HG02840 (cell line): Measurements from ENCODE around the gene TMEM181.

ENCODE experiments used
- ATAC-seq: cut with Tn5 transposase; IDR thresholded peaks from one replicate; pipeline ENCODE4 v1.9.1; 2021; ENCODE audit warnings: mild to moderate bottlenecking, moderate library complexity, moderate number of reproducible peaks; ENCODE audit not compliant: unreplicated experiment, low FRiP score

The TMEM181 gene

DNA sequence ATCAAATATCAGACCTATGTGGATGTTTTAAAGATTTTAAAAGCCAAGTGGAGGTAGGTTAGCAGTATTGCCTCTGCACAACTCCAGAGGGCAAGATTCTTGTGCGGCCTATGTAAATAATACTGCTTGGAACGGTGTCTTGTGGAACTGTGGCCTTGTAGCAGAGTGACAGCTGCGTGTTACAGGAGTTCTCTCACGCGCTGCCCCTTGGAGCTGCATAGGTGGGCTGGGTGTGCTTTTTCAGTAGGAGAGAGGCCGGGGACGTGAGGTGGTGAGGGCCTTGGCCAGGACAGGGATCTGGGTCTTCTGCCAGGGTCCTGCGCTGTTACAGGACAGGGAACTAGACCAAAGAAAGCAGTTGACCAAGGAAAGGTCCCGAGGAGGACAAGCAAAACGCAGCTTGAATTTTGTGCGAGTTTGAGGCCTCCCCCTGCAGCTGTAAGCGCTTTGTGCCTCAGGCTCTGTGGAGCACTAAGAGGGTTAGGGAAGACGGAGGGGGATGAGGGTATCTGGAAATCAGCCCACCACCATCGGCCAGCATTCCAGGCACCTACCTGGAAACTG is 1.5 kb downstream of the TMEM181 start:
- ATAC-seq: no peak

DNA sequence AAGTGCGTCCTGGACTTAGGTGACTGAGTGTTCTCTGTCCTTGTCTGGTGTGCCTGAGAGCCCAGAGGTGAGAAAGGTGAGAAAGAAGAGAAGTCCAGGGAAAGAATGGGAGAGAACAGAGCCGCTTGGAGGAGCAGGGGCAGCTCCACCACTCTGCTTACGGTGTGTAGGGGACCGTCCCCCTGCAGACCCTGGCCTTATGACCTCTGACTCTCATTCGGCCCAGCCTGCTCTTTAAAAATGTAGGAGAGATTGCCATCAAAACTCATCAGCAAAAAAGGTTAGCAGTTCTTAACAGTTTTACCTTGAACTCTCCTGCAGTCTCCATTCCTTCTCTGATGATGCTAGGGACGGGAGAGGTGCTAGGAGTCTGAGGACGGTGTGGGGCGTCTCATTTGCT is 2.0 kb downstream of the TMEM181 start:
- no peak for ATAC-seq

DNA sequence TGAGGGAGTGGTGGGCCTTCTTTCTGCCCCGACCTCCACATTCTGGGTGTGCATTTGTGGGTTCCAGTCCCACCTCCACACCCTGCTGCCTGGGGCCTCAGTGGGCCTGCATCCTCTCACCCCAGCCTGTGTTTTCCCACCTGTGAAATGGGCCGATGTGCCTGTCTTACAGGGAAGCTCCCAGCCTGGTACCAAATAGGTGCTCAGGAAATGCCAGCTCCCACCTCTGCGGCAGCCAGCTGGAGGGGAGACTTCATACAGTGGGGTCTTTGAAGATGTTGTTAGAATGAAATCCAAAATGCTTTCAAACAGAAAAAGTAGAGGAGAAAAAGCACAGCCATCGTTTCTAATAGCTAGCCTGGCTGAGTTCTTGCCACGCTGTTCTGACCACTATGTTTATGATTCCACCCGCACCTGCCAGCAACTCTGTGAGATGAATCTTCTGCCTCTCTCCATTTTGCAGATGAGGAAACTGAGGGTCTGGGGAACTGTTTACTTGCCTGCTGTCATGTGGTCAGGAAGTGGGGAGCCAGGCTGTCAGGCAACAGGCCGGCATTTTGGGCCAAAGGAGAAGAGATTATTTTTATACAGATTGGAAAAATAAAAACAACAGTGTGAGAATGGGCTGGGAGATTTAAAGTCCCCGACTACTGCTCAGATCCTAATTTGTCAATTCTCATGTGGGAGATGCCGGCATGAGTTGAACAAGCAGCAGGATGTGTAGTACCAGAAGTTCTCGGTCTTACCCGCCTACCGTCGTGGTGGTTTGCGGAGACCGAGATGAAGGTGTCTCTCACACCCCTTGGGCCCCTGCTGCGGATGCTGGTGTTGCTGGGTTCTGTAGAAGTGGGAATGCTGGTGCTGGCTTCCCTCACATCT is 4.6 kb downstream of the TMEM181 start:
- ATAC-seq: no peak

DNA sequence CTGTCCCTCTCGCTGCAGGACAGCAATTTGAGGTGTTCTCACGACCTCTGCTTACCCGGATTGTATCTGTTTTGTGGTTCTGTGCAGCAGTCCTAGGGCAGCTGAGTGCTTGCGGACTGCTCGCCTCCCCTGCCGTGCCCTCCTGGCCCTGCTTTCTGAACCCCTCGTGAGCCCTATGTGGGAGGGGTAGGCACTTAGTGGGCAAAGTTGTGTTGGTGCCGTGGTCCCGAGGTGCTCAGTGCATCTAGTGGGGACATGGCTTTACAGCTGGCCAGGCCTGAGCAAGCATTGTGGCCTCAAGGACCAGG is 5.2 kb downstream of the TMEM181 start:
- ATAC-seq: no peak

DNA sequence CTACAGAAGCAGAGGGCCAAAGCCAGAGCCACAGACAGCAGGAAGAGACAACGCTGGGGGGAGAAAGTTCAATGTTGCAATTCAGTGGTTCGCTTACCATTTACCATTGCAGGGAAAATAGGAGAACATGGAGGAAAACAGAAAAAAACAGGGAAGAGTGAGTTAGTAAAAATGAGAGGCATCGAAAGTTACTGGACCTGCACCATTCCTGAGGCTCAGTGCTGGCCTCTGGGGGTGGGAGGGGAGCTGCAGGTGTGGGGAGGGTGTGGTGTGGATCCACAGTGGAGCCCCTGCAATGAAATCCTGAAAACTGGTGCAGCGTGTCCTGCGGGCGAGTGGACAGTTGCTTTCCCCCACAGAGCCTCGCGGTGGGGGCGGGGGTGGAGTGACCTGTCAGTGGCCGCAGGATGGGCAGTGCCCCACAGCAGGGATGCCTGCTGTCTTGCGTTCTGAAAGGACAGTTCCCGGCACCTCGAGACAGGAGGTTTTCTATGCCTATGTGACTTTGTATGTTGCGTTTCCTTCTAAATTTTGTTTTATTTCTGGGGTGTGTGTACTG is 5.7 kb downstream of the TMEM181 start:
- ATAC-seq: no peak

DNA sequence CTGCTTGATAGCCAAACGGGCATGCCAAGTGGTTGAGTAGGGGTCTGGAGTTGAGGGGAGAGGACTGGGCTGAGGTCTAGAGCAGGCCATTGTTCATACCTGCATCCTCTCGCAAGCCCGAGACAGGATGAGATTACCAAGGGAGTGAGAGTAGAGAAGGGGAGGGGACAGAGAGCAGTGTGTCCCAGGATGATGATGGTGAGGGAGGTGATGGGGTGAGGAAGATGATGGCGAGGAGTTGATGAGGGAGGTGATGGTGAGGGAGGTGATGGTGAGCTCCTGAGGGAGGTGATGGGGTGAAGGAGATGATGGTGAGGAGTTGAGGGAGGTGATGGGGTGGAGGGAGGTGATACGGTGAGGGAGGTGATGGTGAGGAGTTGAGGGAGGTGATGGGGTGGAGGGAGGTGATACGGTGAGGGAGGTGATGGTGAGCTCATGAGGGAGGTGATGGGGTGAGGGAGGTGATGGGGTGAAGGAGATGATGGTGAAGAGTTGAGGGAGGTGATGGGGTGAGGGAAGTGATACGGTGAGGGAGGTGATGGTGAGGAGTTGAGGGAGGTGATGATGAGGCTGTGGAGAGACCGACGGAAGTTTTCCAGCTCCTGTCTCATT is 6.4 kb downstream of the TMEM181 start:
- no peak for ATAC-seq

DNA sequence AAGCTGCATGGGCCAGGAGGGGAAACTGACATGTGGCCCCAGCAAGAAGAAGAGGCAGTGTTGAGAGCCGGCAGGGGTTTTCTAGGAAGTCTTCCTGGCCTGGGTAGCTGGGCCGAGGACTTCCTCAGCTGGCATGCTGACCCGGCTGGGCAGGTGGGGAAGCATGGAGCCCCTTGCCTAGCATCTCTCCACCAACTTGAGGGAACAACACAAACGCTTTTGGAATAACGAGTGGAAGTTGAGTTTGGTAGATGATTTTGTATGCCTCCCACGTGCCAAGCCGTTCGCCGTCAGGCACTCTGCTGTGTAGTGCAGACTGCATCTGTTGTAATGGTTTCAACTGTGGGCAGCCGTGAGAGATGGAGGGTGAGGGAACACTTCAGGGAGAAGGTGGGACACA is 7.3 kb downstream of the TMEM181 start:
- no peak for ATAC-seq

DNA sequence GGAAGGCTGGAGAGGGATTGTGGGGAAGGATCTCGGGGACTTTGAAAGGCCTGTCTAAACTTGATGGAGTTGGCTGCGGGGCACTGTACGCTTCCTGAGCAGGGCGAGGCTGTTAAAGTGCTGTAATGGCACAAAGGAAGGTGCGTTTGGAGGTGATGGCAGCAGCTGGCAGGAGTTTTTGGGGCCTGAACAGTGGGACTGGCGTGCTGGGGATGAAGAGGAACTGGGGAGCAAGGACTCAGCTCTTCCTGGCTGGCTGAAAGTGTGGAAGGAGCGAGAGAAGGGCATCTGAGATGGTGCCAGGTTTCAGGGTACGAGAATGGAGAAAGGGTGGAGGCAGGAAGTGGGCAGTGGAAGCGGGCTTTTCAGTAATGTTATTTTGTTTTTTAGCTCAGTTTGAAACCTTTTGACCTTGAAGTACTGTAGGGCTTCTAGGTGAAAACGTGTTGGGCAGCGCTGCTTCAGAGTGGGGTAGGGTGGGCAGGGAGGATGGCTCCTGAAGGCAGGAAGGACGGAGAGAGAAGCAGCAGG is 8.0 kb downstream of the TMEM181 start:
- no peak for ATAC-seq

DNA sequence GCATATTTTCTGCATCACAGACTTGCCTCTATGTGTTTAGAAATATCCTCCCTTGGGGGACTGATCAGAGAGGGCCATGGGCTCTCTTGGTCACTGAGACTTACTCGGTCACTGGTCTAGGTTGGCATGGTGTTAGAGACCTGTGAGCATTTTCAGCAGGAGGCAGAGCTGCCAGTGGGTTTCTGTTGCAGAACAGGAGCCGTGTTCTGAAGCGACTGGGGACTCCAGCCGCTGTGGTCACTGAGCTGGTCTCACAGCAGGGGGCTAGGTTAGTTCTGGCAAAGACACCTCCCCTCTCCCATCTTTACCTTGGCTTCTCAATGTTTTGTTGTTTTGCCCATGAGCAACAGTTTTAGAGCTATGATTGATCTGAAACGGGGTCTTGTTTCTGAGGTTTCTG is 8.7 kb downstream of the TMEM181 start:
- ATAC-seq: no peak

DNA sequence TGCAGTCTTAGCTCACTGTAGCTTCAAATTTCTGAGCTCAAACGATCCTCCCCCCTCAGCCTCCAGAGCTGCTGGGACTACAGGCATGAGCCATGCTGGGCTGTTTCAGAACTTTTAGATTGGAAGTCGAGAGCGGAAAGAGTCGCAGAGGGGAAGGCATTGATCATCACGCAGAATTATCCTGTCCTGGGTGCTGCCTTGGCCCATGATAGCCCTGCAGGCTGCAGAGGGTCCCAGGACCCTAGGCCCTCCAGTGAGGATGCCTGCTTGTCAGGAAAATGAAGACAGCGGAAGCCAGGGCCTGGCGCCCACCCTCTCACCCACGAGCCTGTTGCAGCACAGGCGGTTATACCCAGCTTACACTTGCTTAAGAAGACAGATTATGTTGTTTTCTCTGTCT is 9.1 kb downstream of the TMEM181 start:
- no peak for ATAC-seq

DNA sequence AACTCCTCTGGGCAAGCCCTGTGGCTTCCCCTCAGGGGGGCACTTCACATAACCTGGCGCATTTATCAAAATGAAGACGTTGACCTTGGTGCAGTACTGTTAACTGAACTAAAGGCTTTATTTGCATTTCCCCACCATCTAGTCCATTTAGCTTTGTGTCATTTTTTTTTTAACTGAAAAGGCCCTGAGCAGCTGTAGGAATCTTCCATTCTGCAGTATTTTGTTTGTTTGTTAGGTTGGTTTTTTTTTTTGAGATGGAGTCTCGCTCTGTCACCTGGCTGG is 10.7 kb downstream of the TMEM181 start:
- no peak for ATAC-seq

DNA sequence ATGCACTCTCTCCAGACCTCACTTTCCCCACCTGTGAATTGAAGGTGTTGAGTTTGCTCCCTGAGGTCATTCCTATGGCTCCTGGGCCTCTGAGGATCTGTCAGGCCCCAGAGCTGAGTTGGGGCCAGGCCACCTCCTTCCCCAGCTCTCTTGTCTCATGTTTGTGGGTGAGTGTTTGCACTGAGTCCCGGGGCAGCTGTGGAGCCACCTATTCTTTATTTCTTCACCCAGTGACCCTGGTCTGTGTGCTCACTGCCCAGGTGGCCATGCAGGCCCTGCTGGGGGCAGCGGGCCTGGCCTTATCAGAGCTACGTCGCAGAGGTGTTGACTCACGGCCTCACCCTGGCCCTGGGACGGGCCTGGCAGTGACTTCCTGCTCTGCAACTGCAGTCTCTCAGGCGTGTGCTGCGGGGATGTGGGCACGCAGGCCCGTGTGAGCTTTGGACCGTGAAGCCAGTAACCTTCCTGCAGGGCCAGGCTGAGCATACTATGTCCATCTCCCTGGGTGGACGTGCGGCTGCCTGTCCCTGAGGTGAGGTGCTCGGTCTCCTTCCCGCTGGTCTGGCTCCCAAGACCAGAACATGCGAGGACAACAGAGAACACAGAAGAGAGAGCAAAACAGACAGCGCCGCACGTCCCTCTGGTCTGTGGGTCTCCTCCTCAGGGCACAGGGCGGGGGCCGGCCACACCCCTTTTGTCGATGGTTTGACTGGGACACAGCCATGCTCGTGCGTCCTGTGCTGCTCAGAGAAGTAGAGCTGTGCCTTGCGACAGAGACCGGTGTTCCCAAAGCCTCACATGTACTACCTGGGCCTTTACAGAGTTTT is 12.1 kb downstream of the TMEM181 start:
- no peak for ATAC-seq

DNA sequence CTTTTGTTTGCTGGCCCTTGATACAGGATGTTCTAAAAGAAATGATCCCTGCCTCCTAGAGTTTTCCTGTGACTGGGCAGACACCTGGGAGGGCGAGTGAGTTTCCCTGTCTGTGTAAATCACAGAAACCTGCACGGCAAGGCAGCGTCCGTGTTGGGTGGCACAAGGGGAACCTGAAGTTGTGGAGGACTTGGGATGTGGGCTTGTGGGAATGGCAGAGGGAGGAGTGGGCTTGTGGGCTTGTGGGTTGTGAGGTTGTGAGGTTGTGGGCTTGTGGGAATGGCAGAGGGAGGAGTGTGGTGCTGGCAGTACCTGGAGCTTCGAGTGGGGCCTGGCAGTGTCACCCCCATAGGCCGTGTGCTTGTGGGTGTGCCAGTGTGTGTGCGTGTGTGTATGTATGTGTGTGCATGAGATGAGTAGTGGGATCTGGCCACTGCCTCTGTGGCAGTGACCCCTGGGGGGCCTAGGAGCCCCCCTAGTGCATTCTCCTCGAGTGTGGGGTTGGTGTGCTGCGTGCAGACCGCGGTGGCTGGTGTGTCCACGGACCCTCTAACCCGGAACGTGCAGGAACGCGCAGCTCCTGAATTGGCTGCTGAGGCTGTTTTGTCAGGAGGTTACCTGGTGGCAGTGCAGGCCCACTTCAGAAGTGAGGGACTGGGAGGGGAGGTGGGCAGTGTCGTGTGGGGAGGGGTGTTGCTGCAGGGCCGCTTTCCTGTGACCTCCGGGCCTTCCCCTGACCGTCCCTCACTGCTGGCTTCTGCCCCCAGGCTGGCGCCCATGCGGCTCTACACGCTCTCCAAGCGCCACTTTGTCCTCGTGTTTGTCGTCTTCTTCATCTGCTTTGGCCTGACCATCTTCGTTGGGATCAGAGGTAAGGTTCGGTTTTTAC is 13.0 kb downstream of the TMEM181 start:
- ATAC-seq: no peak

DNA sequence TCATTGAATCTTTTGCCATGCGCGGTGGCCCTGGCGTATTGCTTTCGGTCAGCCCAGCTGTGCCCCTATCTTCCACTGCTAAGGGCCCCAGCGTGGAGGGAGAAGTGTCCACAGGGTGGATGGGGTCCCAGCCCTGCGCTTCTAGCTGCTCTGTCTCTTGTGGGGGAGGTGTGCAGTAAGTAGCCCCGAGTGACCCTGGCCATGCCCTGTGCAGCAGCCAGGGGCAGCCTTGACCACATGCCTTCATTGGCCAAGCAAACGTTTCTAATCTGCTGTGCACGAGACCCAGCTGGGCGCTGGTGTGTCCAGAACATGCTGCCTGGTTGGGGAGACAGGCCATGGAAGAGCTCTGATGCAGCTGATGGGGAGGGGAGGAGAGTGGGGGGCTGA is 13.6 kb downstream of the TMEM181 start:
- ATAC-seq: no peak

DNA sequence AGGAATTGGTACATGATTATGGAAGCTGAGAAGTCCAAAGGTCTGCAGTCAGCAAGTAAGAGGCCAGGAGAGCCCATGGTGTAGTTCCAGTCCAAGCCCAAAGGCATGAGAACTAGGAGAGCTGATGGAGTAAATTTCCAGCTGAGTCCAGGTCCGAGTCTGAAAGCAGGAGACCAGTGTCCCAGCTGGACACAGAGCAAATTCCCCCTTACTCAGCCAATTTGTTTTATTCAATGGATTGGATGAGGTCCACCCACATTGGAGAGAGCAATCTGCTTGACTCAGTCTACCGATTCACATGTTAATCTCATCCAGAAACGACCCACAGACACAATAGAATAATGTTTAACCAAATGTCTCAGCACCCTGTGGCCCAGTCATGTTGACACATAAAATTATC is 14.9 kb downstream of the TMEM181 start:
- ATAC-seq: no peak

DNA sequence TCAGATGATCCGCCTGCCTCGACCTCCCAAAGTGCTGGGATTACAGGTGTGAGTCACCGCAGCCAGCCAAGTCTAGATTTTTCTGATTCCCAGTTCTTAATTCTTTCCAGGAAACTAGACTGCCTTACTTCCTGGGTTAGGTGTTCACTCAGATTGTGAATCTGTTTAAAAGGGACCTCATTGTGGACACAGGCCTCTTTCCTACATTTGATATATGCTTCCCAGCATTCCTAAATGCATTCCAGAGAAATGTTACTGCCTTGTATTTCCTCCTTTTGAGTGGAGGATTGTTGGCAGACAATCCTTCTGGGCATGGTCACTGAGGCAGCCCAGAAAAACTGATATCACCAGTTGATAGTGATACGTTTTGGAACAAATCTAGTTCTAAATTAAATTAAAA is 15.7 kb downstream of the TMEM181 start:
- ATAC-seq: no peak

DNA sequence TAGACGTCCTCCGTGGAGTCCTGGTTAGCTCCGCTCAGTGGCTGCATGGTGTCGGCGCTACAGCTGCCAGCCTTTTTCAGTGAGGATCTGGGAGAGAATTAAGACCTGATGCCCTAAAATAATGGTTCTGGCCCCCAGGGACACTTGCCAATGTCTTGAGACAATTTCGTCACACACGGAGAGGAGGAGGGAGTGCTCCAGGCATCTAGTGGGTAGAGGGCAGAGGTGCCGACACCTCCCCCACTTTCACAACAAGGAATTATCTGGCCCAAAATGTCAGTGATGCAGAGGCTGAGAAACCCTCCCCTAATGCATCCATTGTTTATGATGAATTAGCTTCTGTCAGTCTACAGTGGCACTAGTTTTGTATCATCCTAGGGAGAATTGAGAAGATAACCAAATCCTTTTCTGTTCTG is 24.4 kb downstream of the TMEM181 start:
- ATAC-seq: no peak

DNA sequence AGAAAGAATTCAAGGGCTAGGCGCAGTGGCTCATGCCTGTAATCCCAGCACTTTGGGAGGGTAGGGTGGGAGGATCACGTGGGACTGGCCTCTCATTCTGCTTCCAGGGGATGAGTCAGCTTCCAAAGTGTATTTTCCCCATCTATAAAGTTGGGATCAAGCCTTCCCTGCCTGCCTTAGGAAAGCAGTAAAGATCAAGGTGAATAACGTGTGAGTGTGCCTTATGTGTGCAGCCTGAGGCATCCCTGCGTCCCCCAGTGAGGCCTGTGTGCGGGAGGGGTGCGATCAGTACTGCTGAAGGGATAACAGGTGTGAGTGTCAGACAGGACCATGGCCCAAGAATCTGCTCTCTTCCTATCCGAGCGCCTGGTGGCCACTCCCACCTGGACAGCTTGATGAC is 26.8 kb downstream of the TMEM181 start:
- ATAC-seq: no peak

DNA sequence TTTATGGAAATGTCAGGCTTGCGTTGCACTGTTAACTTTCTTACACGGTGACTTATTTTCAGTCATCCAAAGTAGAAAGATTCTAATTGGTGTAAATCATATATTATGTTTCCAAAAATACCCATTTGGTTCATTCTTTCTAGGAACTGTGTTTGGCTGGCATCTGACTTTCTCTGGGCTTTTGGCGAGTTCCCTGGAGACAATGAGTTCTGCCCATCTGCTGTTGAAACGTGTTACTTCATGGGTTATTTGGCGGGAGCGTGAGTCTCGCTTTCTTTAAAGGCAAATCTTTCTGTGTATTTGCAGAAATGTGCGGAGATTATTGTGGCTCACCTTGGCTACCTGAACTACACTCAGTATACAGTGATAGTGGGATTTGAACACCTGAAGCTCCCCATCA is 29.5 kb downstream of the TMEM181 start:
- no peak for ATAC-seq
